GM11168 (cell line): Measurements from ENCODE around the gene BIN1.
"Not testable (repeated sequence)": the region's sequence is repeated elsewhere in the genome, so short reads cannot be mapped to it uniquely, and the experiment has no call there.

ENCODE experiments used
- in situ Hi-C: fragments of 300-500 bp; cut with MboI; formaldehyde crosslinking; loops from one replicate; pipeline ENCODE4 v1.12.0; 2022; ENCODE audit warnings: low sequenced_read_pairs; ENCODE audit not compliant: unreplicated experiment

The BIN1 gene

DNA sequence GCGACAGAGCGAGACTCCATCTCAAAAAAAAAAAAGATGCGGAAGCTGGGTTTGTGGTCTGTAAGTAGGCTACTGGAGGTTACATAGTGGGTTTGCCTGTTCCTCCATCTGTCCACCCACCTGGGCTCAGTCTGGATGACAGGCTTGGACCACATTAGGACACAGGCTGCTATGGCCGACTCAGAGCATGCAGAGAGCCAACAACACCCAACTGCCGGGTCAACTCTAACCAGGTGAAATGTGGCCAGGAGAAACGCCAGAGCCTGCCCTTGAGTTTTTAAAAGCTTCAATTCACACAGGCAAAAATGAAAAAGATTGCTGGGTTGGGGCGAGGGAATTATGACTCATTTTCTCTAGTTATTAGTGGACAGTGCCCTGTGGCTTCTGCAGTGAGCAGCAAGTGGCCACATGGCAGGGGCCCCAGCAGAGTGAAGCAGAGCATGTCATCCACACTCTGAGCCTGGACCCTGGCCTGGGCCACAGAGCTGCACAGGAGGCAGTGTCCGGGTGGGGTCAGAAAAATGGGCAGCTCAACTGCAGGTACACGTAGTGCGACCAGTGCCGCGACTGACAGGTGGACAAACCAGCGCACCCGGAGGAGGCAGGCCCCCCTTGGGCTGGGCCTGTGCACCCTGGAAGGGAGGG is 67.4 kb downstream of the BIN1 start:
- in situ Hi-C loops = no loop called here

DNA sequence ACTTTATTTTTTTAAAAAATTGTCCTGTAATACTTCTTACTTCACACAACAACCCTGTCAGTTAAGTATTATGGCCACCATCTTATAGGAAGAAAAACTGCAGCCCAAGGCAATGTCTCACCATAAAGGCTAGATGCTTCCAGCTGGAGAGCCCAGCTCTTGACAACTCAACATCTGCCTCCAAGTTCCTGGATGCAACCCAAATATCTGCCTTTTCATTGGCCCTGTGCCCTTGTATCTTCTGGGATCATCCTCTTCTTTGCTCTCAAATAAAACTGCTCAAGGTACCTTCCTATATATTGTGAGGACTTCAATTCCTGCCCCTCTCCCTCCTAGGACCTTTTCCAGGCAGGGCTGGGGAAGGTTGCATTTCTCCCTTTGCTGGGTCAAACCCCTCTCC is 69.5 kb downstream of the BIN1 start:
- in situ Hi-C loops = no loop called here

DNA sequence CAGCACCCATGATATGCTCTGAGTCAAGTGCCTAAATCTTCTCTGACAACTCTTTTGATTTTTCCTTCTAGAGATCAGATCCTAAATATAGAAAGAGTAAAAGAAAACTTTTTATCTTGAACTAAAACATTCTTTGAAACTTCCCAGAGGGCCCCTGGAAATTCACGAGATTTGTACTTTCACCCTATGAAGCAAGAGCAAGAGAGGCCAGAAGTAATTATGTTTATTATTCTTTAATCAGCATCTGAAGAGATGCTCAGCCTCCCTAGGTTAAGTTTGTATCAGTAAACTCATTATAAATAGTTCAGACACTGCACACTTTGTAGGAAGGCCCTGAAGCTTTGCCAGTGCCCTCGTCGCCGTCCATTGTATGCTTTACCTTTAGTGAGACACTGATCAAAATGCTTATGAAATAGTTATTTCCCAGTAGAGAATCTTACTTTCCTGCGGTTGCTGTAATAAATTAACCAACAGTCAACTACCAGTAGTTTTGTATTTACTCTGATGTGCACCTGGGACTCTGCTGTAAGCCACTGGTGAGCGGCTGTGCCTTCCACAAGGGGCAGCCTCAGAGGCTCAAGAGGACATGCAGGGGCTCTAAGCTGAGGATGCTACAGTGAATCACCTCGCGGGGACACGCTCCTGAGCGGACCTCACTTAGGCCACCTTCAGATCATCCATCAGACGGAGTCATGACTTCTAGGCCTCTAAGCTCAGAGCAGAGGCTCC is 71.9 kb downstream of the BIN1 start:
- in situ Hi-C loops = no loop called here

DNA sequence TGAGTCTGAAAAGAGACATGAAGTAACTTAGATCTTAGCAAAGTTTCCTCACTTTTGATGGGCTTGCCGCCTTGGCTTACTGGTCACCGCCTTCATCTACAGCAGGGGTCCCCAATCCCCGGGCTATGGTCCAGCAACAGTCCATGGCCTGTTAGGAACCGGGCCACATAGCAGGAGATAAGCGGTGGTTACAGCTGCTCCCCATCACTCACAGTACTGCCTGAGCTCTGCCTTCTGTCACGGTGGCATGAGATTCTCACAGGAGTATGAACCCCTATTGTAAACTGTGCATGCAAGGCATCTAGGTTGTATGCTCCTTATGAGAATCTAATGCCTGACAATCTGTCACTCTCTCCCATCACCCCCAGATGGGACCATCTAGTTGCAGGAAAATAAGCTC is 72.9 kb downstream of the BIN1 start:
- in situ Hi-C loops = no loop called here

DNA sequence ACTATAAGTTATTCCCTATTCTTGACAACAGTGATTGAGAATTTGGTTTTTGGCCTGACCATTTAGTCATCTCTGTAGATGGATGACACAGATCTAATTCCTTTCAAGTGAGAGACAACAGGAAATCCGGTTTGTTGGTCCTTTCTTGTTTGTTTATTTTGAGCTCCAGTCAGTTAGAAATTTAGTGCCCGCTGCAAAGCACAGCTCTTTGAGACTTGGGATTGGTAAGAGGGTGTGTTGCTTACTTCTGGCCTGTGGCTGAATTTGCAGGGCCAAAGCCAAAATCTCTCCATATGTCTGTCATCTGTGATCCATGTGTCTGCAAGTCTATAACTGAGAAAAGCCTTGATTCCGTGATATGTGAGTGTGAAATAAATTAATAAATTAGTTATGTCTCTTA is 74.3 kb downstream of the BIN1 start:
- in situ Hi-C loops = no loop called here

DNA sequence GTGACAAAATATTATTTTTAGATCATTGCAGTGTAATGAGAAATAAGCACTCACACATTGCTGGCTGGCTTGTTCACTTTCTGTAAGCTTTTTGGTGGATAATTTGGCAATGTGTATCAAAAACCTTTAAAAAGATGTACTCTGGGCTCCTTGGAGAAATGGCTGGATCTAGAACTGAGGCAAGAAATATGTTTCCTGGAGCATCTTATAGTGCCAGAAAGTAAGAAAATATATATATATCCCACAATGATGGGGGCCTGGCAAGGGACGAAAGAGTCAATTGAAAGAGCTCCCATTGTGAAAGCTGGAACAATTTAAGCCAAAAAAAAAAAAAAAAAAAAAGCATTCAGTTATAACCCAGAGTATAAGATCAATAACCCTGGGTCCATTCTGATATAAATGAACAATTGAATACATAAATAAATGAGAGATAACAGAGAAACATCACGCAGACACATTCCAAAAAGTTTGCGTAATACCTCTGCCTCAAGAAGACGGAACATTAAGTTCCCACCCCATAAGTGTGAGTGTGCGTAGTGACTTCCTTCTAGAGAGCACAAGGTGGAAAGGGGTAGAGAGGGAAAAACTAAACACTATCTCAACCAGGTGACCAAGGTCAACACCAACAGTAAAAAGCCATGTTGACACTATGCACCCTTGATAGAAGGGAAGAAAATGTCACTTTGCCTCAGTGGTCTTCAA is 77.5 kb downstream of the BIN1 start:
- in situ Hi-C loops = no loop called here

DNA sequence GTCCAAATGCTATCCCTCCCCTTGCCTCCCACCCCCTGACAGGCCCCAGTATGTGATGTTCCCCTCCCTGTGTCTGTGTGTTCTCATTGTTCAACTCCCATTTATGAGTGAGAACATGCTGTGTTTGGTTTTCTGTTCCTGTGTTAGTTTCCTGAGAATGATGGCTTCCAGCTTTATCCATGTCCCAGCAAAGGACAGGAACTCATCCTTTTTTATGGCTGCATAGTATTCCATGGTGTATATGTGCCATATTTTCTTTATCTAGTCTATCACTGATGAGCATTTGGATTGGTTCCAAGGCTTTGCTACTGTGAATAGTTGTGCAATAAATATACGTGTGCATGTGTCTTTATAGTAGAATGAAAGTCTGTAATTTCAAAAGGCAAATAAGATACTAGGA is 78.2 kb downstream of the BIN1 start:
- in situ Hi-C loops = not testable (repeated sequence)

DNA sequence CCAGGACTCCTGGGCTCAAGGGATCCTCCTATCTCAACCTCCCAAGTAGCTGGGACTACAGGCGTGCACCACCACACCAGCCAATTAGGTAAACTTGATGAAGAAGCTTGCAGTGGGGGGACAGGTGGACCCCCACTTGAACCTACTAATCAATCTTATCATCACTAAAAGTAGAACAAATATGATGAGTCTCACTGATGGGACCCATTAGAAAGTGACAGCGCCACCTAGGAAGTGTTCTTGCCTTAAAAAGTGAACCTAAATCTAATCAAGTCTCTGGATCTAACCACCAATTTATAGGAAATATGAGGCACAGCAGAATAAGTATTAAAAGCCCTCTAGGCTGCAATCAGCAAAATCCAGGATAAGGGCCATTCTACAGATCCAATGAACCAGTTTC is 79.2 kb downstream of the BIN1 start:
- in situ Hi-C loops = no loop called here

DNA sequence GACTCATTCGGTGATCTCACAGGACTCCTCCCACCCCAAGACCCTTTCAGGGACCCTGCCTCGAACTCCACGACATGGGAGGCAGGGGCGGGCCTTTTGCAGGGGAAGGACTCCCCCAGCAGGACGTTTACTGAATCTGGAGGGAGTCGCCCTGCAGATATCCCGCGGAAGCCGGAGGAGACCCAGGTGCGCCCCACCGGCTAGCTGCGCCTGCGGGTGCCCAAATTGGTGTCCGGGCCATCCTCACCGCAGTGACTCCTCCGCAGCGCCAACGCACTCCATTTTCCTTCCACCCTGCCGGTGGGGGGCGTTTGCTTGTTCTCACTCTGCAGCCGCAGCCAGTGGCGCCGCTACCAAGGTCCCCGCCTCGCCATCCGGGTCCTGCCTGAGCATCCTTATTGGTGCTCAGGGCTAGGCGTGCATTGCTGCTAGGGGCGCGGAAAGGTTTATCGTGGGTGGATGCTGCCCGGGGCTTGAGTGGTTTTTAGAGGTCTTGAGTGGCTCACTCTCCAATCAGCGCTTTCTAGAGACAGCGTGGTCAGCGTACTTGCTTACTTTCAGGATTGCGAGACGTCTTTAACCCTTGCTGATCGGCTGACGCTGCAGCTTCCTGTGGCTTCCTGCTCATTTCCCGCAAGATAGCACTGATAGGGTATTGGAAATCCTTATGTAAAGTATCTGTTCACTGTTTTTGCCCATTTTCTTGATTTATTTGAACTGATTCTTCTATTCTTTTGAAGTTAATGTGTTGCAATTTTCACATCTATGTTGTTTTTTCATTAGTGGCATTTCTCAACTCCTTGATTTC is 81.4 kb downstream of the BIN1 start:
- in situ Hi-C loops = no loop called here

DNA sequence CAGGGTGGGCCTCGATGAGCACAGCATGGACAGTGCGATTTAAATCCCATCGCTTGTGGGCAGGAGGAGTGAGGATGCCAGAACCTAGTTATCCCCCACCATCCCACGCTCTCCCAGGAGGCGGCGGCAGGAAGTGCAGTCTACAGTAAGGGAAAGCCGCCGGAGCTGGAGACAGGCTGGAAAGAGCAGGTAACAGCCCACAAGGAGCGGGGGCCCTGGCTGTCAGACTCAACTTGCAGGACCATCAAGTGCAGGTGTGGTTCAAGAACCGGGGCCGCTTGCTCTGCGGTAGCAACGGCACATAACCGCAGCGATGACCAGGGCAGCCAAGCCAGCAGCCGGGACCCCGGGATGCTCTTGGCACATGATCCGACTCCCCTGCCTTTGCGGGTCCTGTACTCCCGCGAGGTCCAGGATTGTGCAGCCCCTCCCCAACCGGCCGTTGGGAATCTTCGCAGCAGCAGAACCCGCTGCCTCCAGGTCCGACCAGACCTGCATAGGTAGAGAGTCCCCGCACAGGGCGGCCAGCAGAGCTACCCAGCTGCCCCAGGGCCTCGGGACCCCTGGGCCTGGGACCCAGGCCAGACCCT is 82.1 kb downstream of the BIN1 start:
- in situ Hi-C loops = no loop called here

DNA sequence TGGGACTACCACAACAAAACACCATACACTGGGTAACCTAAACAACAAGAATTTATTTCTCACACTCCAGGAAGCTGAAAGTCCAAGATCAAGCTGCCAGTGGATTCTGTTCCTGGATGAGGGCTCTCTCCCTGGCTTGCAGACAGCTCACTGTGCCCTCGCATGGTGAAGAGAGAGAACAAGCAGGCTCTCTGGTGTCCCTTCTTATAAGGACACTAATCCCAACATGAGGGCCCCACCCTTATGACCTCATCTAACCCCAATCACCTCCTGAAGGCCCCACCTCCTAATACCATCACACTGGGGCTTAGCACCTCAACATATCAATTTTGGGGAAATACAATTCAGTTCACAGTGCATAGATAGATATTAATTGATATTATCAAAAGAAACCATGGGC is 83.5 kb downstream of the BIN1 start:
- in situ Hi-C loops = no loop called here

DNA sequence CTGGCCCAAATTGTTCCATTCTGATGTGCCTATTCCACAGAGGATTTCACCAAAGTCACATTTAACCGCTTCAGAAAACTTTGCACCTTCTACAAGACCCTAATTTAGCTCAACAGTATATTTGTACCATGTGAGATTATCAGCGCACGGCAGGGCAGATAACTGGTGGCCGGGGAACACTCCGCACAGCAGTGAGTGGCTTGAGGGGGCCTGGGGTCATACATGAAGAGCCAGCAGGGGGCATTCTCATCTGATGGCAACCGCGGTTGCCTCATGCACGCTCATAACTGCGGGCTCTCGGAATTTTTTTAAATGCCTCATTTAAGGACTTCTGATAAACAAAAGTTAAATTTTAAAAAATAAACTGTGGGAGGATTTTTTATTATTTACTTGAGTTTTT is 84.1 kb downstream of the BIN1 start:
- in situ Hi-C loops = no loop called here

DNA sequence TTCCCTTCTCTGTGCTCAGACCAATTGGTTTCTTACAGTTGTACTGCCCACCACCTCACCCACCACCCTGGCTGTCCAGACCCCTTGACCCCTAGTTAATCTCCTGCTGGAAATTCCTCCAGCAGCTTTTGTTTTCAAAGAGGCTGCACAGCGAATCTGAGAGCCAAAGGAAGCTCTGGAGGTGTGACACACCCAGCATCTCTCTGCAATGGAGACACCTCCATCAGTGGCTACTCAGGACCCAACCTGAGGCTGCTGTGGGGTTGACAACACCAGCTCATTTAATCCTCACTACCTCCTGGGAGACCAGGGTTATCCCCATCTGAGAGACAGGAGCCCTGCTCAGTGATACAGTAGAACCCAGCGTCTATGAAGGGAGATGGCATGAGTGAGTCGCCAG is 86.4 kb downstream of the BIN1 start:
- in situ Hi-C loops = no loop called here

DNA sequence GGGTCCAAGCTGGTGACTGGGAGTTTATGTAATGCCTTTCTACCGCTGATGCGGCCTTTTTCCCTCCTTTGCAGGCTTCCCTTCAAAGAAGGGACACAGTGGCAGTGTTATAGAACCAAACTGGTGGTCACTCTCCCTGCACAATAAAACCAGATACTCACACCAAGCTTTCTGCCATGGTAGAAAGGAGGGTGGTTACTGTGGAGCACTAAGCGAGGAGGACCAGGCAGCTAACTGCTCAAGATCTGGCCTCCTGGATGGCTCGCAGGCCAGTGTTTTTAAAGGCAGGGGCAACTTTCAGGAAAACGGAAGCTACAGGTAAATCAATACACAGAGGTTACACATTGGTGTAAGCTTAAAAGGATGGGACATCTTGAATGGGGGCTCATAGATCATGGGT is 89.4 kb downstream of the BIN1 start:
- in situ Hi-C loops = no loop called here

DNA sequence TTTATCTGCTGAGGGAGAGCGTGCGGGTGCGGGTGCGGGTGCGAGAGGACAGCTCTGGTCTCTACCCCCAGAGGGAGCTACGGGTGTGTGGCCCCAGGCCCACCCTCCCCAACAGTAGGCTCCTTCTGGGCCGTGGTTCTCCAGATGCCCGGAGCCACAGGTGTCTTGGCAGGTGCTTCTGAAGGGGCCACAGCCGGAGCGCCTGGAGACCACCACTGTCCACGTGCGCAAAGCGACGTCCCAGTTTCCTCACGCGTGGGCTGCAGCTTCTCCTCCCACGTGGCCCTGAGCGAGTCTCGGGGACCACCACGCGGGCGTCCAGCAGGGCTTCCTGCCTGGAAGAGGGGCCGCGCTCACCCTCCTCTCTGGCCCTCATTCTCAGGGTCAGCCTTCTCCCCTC is 90.6 kb downstream of the BIN1 start:
- in situ Hi-C loops = no loop called here

DNA sequence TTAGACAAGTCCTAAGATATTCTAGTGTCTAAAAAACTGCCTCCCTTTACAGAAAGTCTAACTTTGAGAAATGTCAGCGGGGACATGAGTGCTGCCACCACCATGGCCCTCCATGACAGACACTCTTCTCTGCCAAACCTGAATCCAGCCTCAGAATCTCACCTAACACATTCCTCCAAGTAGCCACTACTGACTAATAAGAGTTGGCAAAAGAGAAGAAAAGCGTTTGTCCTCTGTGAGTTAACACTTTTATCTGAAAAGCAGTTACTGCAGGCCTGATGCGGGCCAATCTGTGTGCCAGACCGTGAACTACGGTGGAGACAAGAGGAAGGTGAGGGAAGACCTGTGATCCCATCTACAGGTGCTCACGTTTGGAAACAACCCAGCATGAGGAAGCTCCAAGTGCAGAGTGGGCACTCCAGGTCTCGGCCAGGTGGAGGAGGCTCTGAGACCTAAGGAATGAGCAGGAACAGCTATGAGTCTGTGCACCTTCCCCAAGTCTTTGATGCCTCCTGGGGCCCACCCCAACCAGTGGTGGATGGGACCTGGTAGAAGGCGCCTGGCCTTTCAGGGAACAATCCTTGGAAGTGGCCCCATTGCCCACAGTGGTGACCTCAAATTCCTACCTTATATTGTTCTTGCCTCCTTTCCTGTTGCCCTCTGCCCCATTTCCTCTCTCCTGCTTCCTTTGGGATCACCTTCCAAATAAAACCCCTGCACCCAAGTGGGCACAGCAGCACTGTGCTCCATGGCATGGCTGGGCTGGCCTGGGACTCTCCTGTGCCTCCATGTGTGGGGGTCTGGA is 91.6 kb downstream of the BIN1 start:
- in situ Hi-C loops = no loop called here

DNA sequence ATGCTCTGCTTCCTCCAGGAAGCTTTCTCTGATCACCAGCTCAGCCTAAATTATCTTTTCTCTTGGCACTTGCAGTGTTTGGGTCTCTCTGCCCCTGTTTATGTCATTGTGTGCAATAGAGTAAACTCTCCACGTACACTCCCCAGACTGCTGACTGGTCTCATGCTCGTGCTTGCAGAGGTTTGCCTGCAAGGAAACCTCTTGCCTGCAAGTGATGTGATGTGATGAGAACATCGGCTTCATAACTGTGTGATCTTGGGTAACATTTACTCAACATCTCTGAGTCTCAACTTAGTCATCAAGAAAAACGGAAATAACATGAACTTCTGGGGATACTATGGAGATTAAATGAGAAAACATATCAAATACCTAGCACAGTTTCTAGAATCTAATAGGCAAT is 92.3 kb downstream of the BIN1 start:
- in situ Hi-C loops = no loop called here

DNA sequence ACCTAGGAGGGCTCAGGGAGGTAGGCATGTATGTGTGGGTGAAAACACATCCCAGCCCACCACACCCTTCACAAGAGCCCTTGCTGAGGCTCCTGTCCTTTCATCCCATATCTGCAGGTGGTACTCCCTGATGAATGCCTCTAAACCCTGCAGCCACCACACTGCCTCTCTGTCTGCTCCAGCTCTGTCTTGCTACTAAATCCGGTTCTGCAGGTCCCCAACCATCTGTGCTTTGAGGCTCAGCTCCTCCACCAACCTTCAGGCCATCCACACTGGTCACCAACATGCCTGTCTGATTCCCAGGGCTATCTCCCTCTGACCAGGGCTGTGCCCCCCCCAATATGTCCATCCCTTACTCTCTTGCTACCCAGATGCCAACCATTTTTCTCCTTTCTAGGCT is 92.7 kb downstream of the BIN1 start:
- in situ Hi-C loops = no loop called here

DNA sequence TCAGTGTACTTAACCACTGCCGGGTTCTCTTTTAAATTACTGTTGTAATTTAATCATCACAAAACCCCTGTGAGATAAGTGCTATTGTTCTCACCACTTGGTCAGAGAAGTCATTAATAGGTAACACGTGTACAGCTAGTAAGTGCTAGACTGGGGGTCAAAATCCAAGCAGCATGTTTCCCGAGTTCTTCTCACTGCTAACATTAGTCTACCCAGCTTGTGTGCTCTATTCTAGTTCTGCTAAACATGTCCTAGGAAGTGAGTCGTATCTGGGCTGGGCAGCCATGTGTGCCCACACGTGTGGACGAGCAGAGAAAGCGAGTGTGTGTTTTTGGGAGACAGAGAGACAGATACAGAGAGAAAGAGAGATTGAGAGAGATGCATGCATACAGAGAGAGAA is 94.1 kb downstream of the BIN1 start:
- in situ Hi-C loops = no loop called here

DNA sequence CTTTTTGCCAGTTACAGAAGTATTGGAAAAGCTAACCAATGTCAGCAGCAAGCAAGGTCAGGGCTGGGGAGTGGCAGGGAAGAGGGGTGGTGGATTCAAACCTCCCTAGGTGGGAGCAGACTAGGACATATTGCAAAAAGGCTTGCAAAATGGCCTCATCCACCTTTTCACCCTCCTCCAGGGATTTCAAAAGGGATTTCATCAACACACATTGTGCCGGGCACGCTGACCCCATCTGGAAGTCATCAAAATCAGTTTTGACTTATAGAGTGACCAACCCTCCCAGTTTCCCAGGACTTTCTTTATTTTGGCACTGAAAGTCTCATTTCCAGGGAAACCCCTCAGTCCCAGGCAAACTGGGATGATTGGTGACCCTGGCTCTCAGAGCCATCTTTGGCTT is 94.7 kb downstream of the BIN1 start:
- in situ Hi-C loops = no loop called here
